Suprapubic skin (tissue), 4 donors: ENCODE data around the gene ZNF587. TPM values are rescaled to one million over a fixed set of nuclear protein-coding genes. Genes with fewer than 3 reads are reported as not detected.

Experiments used
- DNase-seq, 2 donors: peaks; one replicate each; pipeline ENCODE4 v3.0.0-alpha.2; 2019; ENCODE audit warnings: low spot score in 2 of 2
- H3K27ac ChIP-seq: fragments of 200-600 bp; sonication (generic); one replicate; pipeline ENCODE4 v1.5.1; 2019
- H3K27me3 ChIP-seq: fragments of 200-600 bp; sonication (generic); one replicate; pipeline ENCODE4 v1.5.1; 2019
- H3K36me3 ChIP-seq: fragments of 200-600 bp; sonication (generic); one replicate; pipeline ENCODE4 v1.5.1; 2019
- H3K4me1 ChIP-seq: fragments of 200-600 bp; sonication (generic); one replicate; pipeline ENCODE4 v1.5.1; 2019
- H3K4me3 ChIP-seq: fragments of 200-600 bp; sonication (generic); one replicate; pipeline ENCODE4 v1.5.1; 2019; ENCODE audit warnings: mild to moderate bottlenecking
- H3K9me3 ChIP-seq: fragments of 200-600 bp; sonication (generic); one replicate; pipeline ENCODE4 v1.5.1; 2019
- CTCF ChIP-seq, 2 donors: fragments of 200-600 bp in 1 of 2; fragments of 450-650 bp in 1 of 2; sonication (generic) in 1 of 2; IDR thresholded peaks; one replicate each; pipeline ENCODE4 v1.5.1; 2016 to 2019; ENCODE audit warnings: antibody characterized with exemption in 2 of 2, mild to moderate bottlenecking in 1 of 2, moderate library complexity in 1 of 2
- EP300 ChIP-seq: sonication (generic); formaldehyde crosslinking; IDR thresholded peaks from one replicate; pipeline ENCODE4 v1.6.1; 2017; ENCODE audit warnings: antibody characterized with exemption
- POLR2A ChIP-seq, 2 donors: fragments of 450-650 bp; IDR thresholded peaks; one replicate each; pipeline ENCODE4 v1.6.1; 2017; ENCODE audit warnings: antibody characterized with exemption in 2 of 2, mild to moderate bottlenecking in 2 of 2, moderate library complexity in 2 of 2
- POLR2AphosphoS5 ChIP-seq, 3 donors: sonication (generic); formaldehyde crosslinking; IDR thresholded peaks; one replicate each; pipeline ENCODE4 v1.6.1; 2017; ENCODE audit warnings: antibody characterized with exemption in 3 of 3
- WGBS: methylation state at CpG from one replicate; pipeline ENCODE4 v1.1.5; 2018; 5-methylcytosine and 5-hydroxymethylcytosine counted together
- total RNA-seq, 4 donors: library from RNA; depleted of rRNA; stranded (reverse); fragments of >200 nt; gene quantifications; one replicate each; pipeline ENCODE4 v1.1.0, GENCODE V29; 2016

Gene ZNF587
- total RNA-seq, 4 donors from 2014 or later, result 16.4 to 43.2 (median 20.0) TPM

GRCh38 chr19:57814505-57815246 is 35.0 kb upstream of the ZNF587 start, which contains the start of gene ZNF552:
Gene ZNF552 (minus strand): TSS chr19:57814913. CDS start chr19:57814743, 170 bp downstream.
- Histone ChIP-seq H3K27ac (peak within 1 kb of the TSS; percentile 82), H3K36me3 (peaks cover 13% of the 10 kb centered on the region), H3K9me3 (no peaks in the 10 kb centered on the region), H3K4me1 (peaks cover 27% of the 10 kb centered on the region), H3K27me3 (no peaks in the 10 kb centered on the region), H3K4me3 (peak within 1 kb of the TSS; percentile 87)
- under 1% methylated on average over 22 of the region's 50 CpGs for WGBS
- no peak for TF ChIP-seq EP300
- TF ChIP-seq POLR2A (IDR thresholded peaks at IDR 0.05), result peak in 1 of 2 donors; percentile 52
- no peak for TF ChIP-seq CTCF (IDR thresholded peaks at IDR 0.05)
- TF ChIP-seq POLR2AphosphoS5 (IDR thresholded peaks at IDR 0.05), result peak in 1 of 3 donors; percentile 58
- DNase-seq, result peak; percentile 83 to 90

- TF ChIP-seq EP300, result no peak
- no peak for TF ChIP-seq CTCF (IDR thresholded peaks at IDR 0.05)
- TF ChIP-seq POLR2AphosphoS5 (IDR thresholded peaks at IDR 0.05), result no peak
- TF ChIP-seq POLR2A (IDR thresholded peaks at IDR 0.05), result no peak
- Histone ChIP-seq H3K9me3 (no peaks in the 10 kb centered on the region), H3K4me3 (peak overlapping the region; percentile 87), H3K27me3 (no peaks in the 10 kb centered on the region), H3K4me1 (peaks cover 32% of the 10 kb centered on the region), H3K36me3 (peaks cover 10% of the 10 kb centered on the region), H3K27ac (no peak overlapping the region)
- 81% methylated on average over 13 of the region's 17 CpGs for WGBS
- peak in 1 of 2 donors; percentile 43 for DNase-seq
These were observed 34.2 kb upstream of the ZNF587 start for GRCh38 chr19:57815247-57816075.

GRCh38 chr19:57816652-57817051 is 33.0 kb upstream of the ZNF587 start:
- 87% methylated on average over 7 of the region's 7 CpGs for WGBS
- H3K36me3 ChIP-seq, result peaks cover 5% of the 10 kb centered on the region
- no peak overlapping the region for H3K4me3 ChIP-seq
- no peak overlapping the region for H3K27ac ChIP-seq
- H3K4me1 ChIP-seq, result peaks cover 39% of the 10 kb centered on the region
- TF ChIP-seq EP300, result no peak
- TF ChIP-seq POLR2AphosphoS5 (IDR thresholded peaks at IDR 0.05), result no peak
- no peak for TF ChIP-seq CTCF (IDR thresholded peaks at IDR 0.05)
- no peak for TF ChIP-seq POLR2A (IDR thresholded peaks at IDR 0.05)
- DNase-seq, result no peak
- no peaks in the 10 kb centered on the region for H3K9me3 ChIP-seq
- no peaks in the 10 kb centered on the region for H3K27me3 ChIP-seq

- 94% methylated on average over 14 of the region's 14 CpGs for WGBS
- H3K4me3 ChIP-seq, result no peak overlapping the region
- TF ChIP-seq POLR2A (IDR thresholded peaks at IDR 0.05), result no peak
- TF ChIP-seq CTCF (IDR thresholded peaks at IDR 0.05), result no peak
- TF ChIP-seq EP300, result no peak
- TF ChIP-seq POLR2AphosphoS5 (IDR thresholded peaks at IDR 0.05), result no peak
- H3K36me3 ChIP-seq, result no peaks in the 10 kb centered on the region
- H3K27me3 ChIP-seq, result no peaks in the 10 kb centered on the region
- DNase-seq, result no peak
- H3K27ac ChIP-seq, result no peak overlapping the region
- peaks cover 34% of the 10 kb centered on the region for H3K4me1 ChIP-seq
- no peaks in the 10 kb centered on the region for H3K9me3 ChIP-seq
These were observed 31.7 kb upstream of the ZNF587 start for GRCh38 chr19:57817976-57818375.

GRCh38 chr19:57818378-57818777 is 31.3 kb upstream of the ZNF587 start:
- Histone ChIP-seq H3K9me3 (no peaks in the 10 kb centered on the region), H3K27ac (no peak overlapping the region), H3K4me1 (peaks cover 31% of the 10 kb centered on the region), H3K27me3 (no peaks in the 10 kb centered on the region), H3K4me3 (no peak overlapping the region), H3K36me3 (no peaks in the 10 kb centered on the region)
- 92% methylated on average over 7 of the region's 7 CpGs for WGBS
- no peak for DNase-seq
- TF ChIP-seq POLR2A (IDR thresholded peaks at IDR 0.05), result no peak
- no peak for TF ChIP-seq EP300
- TF ChIP-seq POLR2AphosphoS5 (IDR thresholded peaks at IDR 0.05), result no peak
